Activated gamma-delta T cell (primary cell): ENCODE data around the gene SP110.
"Not testable (repeated sequence)": the region's sequence is repeated elsewhere in the genome, so short reads cannot be mapped to it uniquely, and the experiment has no call there.

Source experiments
- DNase-seq: peaks from one replicate; lab custom pipeline; 2025; lab: John Stamatoyannopoulos, UW

SP110 gene

GRCh38 chr2:230224458-230224857 lies 4.7 kb upstream of the SP110 start:
- no peak for DNase-seq

DNA sequence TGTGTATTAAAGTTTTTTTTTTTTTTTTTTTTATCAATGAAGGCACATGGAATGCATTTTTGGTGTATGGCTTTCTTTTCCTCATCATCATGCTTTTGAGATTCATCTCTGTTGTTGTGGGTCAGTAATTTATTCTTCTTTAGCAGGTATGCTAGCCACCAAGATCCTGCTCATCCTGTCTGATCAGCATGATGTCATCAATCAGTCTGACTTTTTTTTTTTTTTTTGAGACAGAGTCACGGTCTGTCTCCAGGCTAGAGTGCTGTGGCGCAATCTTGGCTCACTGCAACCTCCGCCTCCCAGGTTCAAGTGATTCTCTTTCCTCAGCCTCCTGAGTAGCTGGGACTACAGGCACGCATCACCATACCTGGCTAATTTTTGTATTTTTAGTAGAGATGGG lies 3.0 kb upstream of the SP110 start:
- DNase-seq = not testable (repeated sequence)

- no peak for DNase-seq
These were observed 1.7 kb upstream of the SP110 start for GRCh38 chr2:230221493-230221892.

- no peak for DNase-seq
These were observed 674 bp upstream of the SP110 start for GRCh38 chr2:230220347-230220969.

DNA sequence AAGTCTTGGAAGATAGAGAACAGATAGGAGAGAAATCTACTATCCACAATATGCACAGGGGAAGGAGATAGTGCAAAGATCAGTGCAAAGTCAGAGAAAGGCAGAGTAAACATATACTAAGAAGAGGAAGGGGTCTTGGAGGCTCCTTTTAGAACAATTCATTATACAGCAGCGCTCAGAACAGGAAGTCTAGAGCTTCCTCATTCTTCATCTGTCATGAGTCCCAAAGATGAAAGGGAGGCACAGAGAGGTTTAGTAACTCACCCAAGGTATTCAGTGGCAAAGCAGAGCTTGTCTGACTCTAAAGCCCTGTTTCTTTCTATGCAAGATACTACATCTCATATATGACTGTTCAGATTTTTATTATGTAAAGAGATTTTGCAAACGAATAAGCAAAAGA lies 1.4 kb downstream of the SP110 start:
- no peak for DNase-seq

DNA sequence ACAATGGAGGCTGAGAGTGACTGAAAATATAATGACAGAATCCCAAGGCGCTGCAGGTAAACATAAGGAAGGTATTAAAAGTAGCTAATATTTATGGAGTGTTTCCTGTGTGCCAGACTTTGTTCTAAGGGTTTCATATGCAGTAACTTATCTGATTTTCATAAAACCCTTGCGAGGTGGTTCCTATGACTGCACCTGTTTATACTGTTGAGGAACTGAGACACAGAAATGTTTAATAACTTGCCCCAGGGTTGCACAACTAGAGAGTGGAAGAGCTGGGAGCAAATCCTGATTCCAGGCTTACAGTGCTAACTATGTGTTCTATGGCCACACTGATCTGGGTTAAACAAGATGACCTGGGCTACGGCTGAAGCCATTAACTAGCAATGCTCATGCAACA lies 2.4 kb downstream of the SP110 start:
- DNase-seq = no peak

DNA sequence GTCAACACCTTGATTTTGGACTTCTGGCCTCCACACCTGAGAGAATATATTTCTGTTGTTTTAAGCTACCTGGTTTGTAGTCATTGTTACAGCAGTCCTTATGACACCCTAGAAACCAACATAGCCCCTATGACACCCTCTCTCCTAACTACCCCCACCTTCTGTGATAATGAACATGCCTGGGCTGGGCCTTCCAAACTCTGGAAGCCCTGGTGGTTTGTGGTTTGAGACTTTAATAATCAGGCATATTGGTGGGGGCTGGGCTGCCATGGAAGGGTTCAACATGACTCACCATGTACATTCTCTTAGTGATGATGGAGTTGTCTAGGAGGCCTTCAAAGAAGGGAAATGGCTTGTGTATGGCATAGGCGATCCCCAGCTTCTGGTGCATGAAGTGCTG lies 3.3 kb downstream of the SP110 start:
- no peak for DNase-seq

DNA sequence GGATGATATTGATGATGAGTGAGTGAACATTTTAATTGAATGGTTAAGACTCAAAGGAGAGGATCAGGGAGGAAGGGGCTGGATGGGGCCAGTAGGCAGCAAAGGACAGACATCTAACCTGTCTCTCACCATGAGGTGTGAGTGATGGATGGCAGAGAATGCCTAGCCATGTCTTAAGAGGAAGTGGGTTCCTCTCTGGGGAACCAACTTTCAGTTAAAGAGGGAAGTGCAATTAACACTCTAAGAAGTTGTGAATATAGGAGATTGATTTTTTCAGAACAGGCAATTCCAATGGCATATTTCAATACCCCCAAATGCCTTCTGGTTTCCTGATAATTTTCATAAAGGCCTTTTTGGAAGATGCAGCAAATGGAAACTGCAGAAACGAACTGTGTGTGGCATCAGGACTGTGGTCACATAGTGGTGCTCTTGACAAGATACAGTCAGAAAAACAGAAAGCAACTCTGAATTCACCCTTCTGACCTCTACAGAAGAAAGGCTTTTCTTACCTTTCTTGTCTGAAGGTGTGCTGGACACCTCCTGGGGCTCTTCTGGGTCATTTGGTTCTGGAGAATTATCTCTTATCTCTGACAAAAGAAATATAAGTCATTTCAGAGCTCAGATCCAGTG lies 10.2 kb downstream of the SP110 start:
- DNase-seq = no peak

GRCh38 chr2:230208576-230208975 lies 11.2 kb downstream of the SP110 start:
- DNase-seq = no peak

DNA sequence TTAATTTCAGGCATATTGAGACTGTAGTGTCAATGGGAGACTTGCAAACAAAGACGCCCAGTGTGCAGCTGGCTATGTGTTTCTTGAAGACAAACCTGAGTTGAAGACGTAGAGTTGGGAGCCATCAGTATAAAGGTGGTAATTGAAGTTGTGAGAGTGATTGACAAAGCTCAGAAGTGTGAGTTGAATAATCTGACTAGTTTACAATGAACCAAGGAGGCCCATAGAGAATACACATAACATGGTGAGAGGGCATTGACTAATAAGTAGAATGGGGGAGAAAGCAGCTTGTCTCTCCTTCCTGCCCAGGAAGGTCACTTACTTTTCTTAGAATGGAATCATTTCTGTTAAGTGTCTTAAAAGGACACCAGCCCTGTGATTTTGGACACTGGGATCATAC lies 14.1 kb downstream of the SP110 start:
- no peak for DNase-seq

GRCh38 chr2:230205034-230205433 lies 14.8 kb downstream of the SP110 start:
- no peak for DNase-seq

GRCh38 chr2:230203110-230203676 lies 16.6 kb downstream of the SP110 start:
- DNase-seq = no peak

- DNase-seq = no peak
These were observed 17.2 kb downstream of the SP110 start for GRCh38 chr2:230202430-230203109.

DNA sequence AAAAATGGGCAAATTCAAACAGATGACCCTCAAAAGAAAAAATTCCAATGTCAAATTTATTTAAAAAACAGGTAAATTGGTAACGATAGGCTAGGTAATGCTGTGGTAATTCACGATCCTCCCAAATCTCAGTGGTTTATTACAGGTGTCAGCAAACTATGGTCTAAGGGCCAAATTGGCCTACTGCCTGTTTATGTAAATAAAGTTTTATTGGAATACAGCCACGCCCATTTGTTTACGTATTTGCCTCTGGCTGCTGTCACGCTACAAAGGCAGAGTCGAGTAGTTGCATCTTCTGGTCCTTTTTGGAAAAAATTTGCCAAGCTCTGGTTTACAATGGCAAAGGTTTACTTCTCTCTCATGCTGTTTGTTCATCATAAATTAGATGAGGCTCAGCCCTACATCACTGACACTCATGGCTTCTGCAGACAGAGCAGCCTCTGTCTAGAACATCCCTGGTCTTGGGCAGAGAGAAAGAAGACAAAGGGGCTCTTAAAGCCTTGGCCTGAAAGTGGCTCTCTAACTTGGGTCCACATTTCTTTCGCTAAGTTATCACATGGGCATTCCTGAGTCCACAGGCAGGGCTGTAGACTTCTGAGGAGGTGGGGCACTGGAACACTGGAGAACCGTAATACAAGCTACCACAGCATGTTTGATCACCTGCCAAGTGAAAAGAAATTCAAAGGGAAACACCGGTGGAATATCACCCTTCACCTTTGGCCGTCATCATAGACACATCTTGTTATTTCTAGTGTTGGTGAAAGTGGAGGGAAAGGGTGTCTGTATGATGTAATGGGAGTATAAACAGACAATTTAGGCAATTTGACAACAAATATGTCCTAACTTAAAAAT lies 34.8 kb downstream of the SP110 start:
- DNase-seq = no peak

DNA sequence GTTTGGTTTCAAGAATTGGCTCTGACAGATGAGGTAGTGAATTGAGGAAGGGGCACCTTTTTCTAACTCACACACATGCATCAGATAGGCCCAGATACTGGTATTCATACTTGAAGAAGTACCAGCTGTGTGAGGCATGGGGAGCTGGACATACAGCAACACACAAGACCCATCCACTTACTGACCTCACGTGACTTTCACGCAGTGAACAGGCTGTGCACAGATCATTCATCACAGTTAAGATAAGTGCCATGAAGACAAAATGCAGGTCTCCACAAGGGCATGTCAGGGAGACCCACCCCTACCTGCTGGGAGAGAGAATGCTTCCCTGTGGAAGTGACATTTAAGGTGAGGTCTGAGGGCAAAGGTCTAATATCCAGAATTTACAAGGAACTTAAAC lies 38.6 kb downstream of the SP110 start:
- DNase-seq = no peak

- DNase-seq = no peak
These were observed 39.9 kb downstream of the SP110 start for GRCh38 chr2:230179907-230180306.

GRCh38 chr2:230178546-230179485 lies 41.0 kb downstream of the SP110 start:
- DNase-seq = no peak

GRCh38 chr2:230176996-230177395 lies 42.8 kb downstream of the SP110 start:
- no peak for DNase-seq

DNA sequence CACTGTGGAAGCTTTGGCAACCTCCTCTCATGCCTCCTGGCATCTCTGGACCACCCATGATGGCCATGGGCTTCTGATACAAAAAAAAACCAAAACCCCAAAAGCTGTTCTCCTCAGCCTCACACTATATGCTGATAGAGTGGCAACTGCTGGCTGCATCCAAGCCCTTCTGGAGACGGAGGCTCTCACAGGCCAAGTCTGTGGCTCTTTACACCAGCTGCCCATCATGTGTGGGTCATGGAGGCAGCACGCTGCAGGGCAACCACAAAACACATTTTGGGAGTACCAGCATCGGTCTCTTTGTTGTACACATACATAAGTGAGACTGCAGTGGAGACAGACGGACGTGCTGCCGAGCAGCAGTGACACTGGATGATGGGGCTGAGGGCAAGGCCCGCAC lies 45.3 kb downstream of the SP110 start:
- no peak for DNase-seq

DNA sequence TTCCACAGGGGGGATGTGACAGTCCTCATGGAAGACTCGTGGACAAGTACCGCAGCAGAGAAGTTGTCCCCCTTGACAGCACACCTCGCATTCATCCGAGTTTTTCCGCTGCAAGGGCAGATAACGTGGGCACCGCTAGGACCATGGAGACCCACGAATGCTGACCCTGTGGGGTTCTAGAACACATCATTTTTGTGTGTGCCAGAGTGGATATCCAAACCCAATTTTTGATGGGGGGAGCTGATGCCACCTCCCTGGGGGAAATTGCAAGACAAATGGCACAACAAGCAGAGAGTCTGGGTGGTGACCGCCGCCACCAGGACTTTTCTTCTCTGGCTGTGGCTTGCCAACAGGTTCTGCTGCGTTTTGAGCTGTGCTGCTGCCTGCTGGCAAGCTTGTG lies 46.9 kb downstream of the SP110 start:
- no peak for DNase-seq

GRCh38 chr2:230172156-230172555 lies 47.6 kb downstream of the SP110 start:
- no peak for DNase-seq
